ENCODE data around the gene TSPAN17. TPM values are rescaled to one million over a fixed set of nuclear protein-coding genes. Genes with fewer than 3 reads are reported as not detected.

Gene TSPAN17
- total and polyA plus RNA-seq, 9 of the 15 experiments (the other 6 are each of a cell fraction or from before 2014, with no cell fraction given): 0.73 to 58.3 (median 34.5) TPM

- no TSS peak for BruUV-seq (replicated peaks)
- H4K20me1 ChIP-seq (replicated peaks; ENCODE audit: control insufficient read depth, insufficient read depth, low read length): no peaks in the 10 kb centered on the region
- CTCF ChIA-PET (ENCODE audit: low intra/inter-chr PET ratio): no interaction called here
- no peak overlapping the region for H3K4me3 ChIP-seq
- no peaks in the 10 kb centered on the region for H3K9me3 ChIP-seq (replicated peaks; ENCODE audit: control insufficient read depth, insufficient read depth, low read depth, low read length)
- no peaks in the 10 kb centered on the region for H3K36me3 ChIP-seq (ENCODE audit: control insufficient read depth, insufficient read depth, low read length)
- peaks cover 0 to 7% of the 10 kb centered on the region in 2 experiments; a peak in 1 of 5 replicates for H3K4me1 ChIP-seq (replicated peaks in 1 of 2; ENCODE audit: control insufficient read depth in 2 of 2, insufficient read depth in 2 of 2, low read length in 2 of 2)
- intact Hi-C loops (cut with micrococcal nuclease): no loop called here
- no peak overlapping the region for H3K9ac ChIP-seq (ENCODE audit: insufficient read depth in 1 of 2, low read depth in 2 of 2, low read length in 2 of 2)
- TF ChIP-seq TOE1 (IDR thresholded peaks at IDR 0.05; ENCODE audit: borderline replicate concordance) (no peak), TOE1 (CRISPR knock-in tag; IDR thresholded peaks at IDR 0.05; ENCODE audit: borderline replicate concordance, low read depth) (no peak), NFXL1 (CRISPR knock-in tag; IDR thresholded peaks at IDR 0.05) (no peak), TCF7 (IDR thresholded peaks at IDR 0.05; ENCODE audit: borderline replicate concordance) (no peak), IRF2 (CRISPR knock-in tag; IDR thresholded peaks at IDR 0.05) (no peak), ARNT (IDR thresholded peaks at IDR 0.05) (no peak), E4F1 (CRISPR knock-in tag; IDR thresholded peaks at IDR 0.05; ENCODE audit: borderline replicate concordance) (no peak), POLR2AphosphoS2 (IDR thresholded peaks at IDR 0.05; ENCODE audit: low read length) (no peak), CREB1 (IDR thresholded peaks at IDR 0.05) (no peak), CREB1 (CRISPR knock-in tag; IDR thresholded peaks at IDR 0.05) (no peak), SRF (CRISPR knock-in tag; IDR thresholded peaks at IDR 0.05) (no peak), FOXA3 (CRISPR knock-in tag; conservative IDR thresholded peaks at IDR 0.05 in 1 of 2, IDR thresholded peaks at IDR 0.05 in 1 of 2) (no peak), ZFPM2 (CRISPR knock-in tag; IDR thresholded peaks at IDR 0.05) (no peak), CREBBP (IDR thresholded peaks at IDR 0.05; ENCODE audit: low read depth, low read length) (no peak), MED1 (CRISPR knock-in tag; IDR thresholded peaks at IDR 0.05; ENCODE audit: borderline replicate concordance) (no peak), BRD9 (IDR thresholded peaks at IDR 0.05; ENCODE audit: low read depth, partially characterized antibody) (no peak)
- no peaks in the 10 kb centered on the region for H3K79me2 ChIP-seq (ENCODE audit: control insufficient read depth, insufficient read depth, low read length)
- no peaks in the 10 kb centered on the region for H3K9me1 ChIP-seq (ENCODE audit: control insufficient read depth, insufficient read depth, low read length)
- FAIRE-seq: no peak
- no peak for DNase-seq (ENCODE audit: extremely low read depth in 1 of 4, low spot score in 3 of 4)
- ATAC-seq: no peak
- no peak overlapping the region for H3K27ac ChIP-seq (ENCODE audit: extremely low read depth, low read depth, low read length)
- H3K4me2 ChIP-seq (ENCODE audit: insufficient read depth, low read length): no peak overlapping the region
- POLR2A ChIA-PET: no interaction called here
- H2AFZ ChIP-seq (ENCODE audit: low read depth, low read length): no peak overlapping the region
- peaks cover 20 to 52% of the 10 kb centered on the region in 2 experiments for H3K27me3 ChIP-seq (ENCODE audit: control insufficient read depth in 2 of 2, insufficient read depth in 2 of 2, low read length in 2 of 2)
- in situ Hi-C loops (cut with MboI): no loop called here
These were observed 37.7 kb downstream of the TSPAN17 start for GRCh38 chr5:176685010-176685409.
